ENCODE results near the gene OSBPL6. TPM values are rescaled to one million over a fixed set of nuclear protein-coding genes. Genes with fewer than 3 reads are reported as not detected.

The OSBPL6 gene
- total and polyA plus RNA-seq, 9 of the 15 experiments (the other 6 are each of a cell fraction or from before 2014, with no cell fraction given): 3.4 to 12.7 (median 9.3) TPM

GRCh38 chr2:178273787-178274360 is 79.6 kb downstream of the OSBPL6 start (continued):
- TF ChIP-seq POLR2G (IDR thresholded peaks at IDR 0.05; ENCODE audit: low read depth, low read length) (no peak), TSHZ1 (CRISPR knock-in tag; IDR thresholded peaks at IDR 0.05) (no peak), BHLHE40 (IDR thresholded peaks at IDR 0.05; ENCODE audit: low read length) (peak; percentile 90), ZFX (CRISPR knock-in tag; IDR thresholded peaks at IDR 0.05) (0 out of 2 replicates have a peak, but pooled peaks have one; percentile 5), KDM1A (IDR thresholded peaks at IDR 0.05) (peak; percentile 99), RNF219 (CRISPR knock-in tag; IDR thresholded peaks at IDR 0.05) (no peak), TRIM24 (IDR thresholded peaks at IDR 0.05) (peak; percentile 99), MAFF (IDR thresholded peaks at IDR 0.05; ENCODE audit: low read length) (peak; percentile 97), DDX20 (tag; IDR thresholded peaks at IDR 0.05; ENCODE audit: low read depth) (peak; percentile 72; the same call in 1 of the 2 replicates), ZNF239 (CRISPR knock-in tag; IDR thresholded peaks at IDR 0.05) (peak; percentile 75), ETV1 (tag; conservative IDR thresholded peaks at IDR 0.05; ENCODE audit: low read depth) (peak; percentile 59), ZNF395 (CRISPR knock-in tag; IDR thresholded peaks at IDR 0.05) (peak; percentile 98), NONO (IDR thresholded peaks at IDR 0.05; ENCODE audit: low read depth in 2 of 2, low read length in 1 of 2) (peak in 1 of 2 experiments; percentile 85; a peak in 1 of 4 replicates), CBX3 (IDR thresholded peaks at IDR 0.05; ENCODE audit: borderline replicate concordance in 1 of 2, low read length in 2 of 2) (peak in 1 of 2 experiments; percentile 46; a peak in 1 of 3 replicates), HEY1 (CRISPR knock-in tag; IDR thresholded peaks at IDR 0.05; ENCODE audit: borderline replicate concordance) (peak; percentile 98), MEF2D (tag; conservative IDR thresholded peaks at IDR 0.05; ENCODE audit: low read depth) (peak; percentile 85), PYGO2 (tag; IDR thresholded peaks at IDR 0.05) (peak; percentile 93), FUS (optimal IDR thresholded peaks at IDR 0.05; ENCODE audit: low read depth, low read length) (no peak), CAMTA2 (CRISPR knock-in tag; conservative IDR thresholded peaks at IDR 0.05) (no peak)
